AG09309 (cell line): Measurements from ENCODE around the gene CDH24.

Source experiments
- DNase-seq: peaks from one replicate; pipeline ENCODE4 v3.0.0-alpha.2; 2010; ENCODE audit warnings: low read depth
- H3K4me3 ChIP-seq: 2 replicates; pipeline ENCODE4 v1.5.1; 2011; ENCODE audit warnings: mild to moderate bottlenecking, low read depth, low read length, moderate library complexity; ENCODE audit not compliant: control insufficient read depth
- TF ChIP-seq, protein P1 (sequence below): IDR thresholded peaks from 2 replicates; pipeline ENCODE4 v1.5.1; 2011; ENCODE audit warnings: mild to moderate bottlenecking, low read depth, low read length, inconsistent platforms; ENCODE audit not compliant: insufficient read depth, control insufficient read depth; ENCODE audit errors: missing control alignments

The CDH24 gene

DNA sequence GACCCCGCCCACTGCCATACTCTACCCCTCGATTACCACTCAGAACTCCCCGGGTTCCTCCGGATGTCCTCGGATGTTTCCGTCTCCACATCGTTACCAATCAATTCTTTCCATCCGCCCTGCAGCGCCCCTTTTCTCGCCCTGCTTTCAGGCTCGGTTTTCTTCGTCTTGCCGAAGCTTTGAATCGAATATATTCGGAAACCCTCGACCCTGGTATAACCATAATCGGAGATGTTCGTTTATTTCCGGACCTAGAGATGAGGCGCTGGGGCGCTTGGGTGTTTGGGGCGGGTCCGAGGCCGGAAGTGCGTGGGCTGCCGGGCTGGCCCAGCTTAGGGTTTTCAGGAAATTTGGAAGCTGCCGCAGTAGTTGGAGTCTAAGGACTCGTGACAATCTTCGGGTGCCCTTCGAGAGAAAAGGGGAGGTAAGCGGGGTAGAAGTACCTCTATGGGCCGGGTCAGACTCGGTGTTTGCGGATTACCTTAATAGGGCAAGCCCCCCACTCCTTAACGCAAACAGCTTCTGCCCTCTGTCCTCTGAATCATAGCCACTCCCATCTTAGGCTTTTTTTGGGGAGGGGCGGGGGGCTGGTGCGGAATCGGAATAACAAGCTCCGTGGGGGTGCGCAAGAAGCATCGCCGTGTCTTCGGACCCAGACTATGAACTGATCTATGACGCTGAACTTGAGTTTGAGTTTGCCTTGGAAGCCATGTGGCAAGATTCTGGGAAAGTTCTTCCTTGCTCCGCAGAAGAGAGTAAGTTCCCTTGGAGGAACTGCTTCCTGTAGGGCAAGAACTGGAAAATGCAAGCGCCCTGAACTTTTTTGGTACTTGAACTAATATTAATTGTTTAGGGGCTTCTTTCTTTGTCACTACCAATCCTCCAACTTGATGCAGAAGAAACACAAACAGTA lies 38.1 kb upstream of the CDH24 start, which contains the start of gene C14orf119:
Gene C14orf119 (plus strand): TSS at position 310 of the 913 bp plus-strand sequence. CDS start 2,154 bp downstream, outside the sequence.
- TF ChIP-seq, protein P1, sequence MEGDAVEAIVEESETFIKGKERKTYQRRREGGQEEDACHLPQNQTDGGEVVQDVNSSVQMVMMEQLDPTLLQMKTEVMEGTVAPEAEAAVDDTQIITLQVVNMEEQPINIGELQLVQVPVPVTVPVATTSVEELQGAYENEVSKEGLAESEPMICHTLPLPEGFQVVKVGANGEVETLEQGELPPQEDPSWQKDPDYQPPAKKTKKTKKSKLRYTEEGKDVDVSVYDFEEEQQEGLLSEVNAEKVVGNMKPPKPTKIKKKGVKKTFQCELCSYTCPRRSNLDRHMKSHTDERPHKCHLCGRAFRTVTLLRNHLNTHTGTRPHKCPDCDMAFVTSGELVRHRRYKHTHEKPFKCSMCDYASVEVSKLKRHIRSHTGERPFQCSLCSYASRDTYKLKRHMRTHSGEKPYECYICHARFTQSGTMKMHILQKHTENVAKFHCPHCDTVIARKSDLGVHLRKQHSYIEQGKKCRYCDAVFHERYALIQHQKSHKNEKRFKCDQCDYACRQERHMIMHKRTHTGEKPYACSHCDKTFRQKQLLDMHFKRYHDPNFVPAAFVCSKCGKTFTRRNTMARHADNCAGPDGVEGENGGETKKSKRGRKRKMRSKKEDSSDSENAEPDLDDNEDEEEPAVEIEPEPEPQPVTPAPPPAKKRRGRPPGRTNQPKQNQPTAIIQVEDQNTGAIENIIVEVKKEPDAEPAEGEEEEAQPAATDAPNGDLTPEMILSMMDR: no peak
- peak; percentile 98 for DNase-seq
- H3K4me3 ChIP-seq: peak within 1 kb of the TSS; percentile 91

DNA sequence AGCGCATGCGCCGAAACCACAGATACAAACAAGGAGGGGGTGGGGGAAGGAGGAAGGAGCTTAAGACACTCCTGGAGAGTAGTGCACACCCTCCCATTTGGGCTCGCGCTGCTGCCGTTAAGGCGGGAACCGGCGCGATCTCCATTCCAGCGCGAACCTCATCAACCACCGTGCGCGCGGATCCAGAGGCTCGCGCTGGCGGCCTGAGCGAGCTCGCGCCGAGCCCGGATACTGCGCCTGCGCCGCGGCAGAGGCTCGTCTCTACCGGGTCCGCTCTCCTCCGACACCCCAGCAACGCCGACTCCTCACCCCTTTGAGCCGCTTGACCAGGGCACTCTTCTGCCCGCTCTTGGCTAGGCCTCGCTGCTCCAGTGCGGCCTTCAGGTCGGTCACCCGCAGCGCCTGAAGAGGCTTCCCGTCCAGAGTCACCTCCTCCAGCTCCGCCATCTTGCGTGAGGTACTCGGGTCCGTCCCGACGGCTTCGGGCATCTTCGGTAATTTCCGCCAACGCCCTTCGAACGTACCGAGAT lies 37.4 kb upstream of the CDH24 start, which contains the start of gene ACIN1:
Gene ACIN1 (minus strand): TSS at position 471 of the 530 bp plus-strand sequence. CDS start 24 bp downstream, at position 447.
- DNase-seq: peak; percentile 55
- TF ChIP-seq, protein P1: no peak
- H3K4me3 ChIP-seq: peak within 1 kb of the TSS; percentile 91

DNA sequence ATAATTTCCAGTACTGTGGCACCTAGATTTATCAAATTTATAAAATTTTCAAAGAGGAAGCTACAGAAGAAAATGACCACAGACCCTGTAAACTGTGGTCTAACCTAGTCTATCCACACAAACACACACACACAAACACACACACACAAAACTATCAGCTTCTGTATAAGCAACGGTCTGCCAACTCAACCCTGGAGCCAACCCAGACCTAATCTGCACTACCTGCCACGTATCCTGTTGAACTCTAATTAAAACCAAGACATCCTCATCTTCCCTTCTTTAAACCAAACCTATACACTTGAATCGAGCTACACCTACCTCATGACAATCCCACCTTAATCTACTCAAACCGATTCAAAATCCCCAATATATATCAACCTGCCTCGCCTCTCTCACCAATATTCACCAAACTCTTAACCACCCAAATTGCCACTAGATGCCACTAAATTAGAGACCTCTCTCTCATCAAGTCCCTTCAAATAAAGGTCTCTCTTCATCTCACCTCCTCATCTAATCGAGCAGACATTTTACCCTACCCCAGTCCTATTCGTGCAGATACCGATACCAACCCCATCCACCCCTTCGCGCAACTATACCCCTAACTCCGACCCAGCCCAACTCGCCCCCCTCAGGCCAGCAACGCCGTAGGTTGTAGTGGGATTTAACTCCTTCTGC lies 36.8 kb upstream of the CDH24 start:
- peak overlapping the region; percentile 91 for H3K4me3 ChIP-seq
- TF ChIP-seq, protein P1: peak; percentile 31
- DNase-seq: no peak

DNA sequence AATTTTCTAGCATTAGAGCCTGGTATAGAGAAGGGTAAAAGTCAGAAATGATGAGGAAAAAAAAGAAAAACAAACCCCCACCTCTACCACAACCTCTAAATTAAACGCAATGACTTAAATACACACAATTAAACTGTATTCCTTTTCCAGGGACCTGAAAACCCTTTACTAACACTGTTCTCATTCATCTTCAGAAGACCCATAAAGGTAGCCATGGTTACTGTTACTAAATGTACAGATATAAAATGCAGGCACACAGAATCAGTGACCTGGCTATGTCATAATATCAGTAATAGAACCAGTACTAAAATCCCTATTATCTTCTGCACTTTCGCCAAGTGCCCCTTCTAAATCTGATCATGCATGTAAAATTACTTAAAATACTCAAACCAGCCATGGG lies 36.2 kb upstream of the CDH24 start:
- H3K4me3 ChIP-seq: peak overlapping the region; percentile 91
- TF ChIP-seq, protein P1: no peak
- no peak for DNase-seq

DNA sequence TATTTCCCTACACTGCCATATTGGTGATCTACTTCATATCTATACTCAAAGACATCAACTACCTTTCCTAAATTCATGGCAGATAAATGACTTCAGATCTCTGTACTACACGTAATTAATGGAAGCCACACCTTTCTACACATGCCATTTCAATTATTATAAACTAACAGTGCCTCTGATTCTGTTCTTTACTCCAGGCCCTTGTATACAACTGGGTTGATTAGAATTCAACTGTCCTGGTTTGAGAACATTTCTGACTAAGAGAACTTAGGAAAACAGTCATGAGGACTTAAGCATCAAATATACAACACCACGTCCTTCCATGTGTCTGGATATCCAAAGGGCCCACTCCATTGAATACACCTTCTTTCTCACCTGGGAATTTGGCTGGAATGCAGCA lies 35.8 kb upstream of the CDH24 start:
- TF ChIP-seq, protein P1: no peak
- no peak for DNase-seq
- peak overlapping the region; percentile 91; the same call in 1 of the 2 replicates for H3K4me3 ChIP-seq
